Smooth muscle cell (in vitro differentiated cells): ENCODE results near the gene BPIFB3. TPM values are rescaled to one million over a fixed set of nuclear protein-coding genes. Genes with fewer than 3 reads are reported as not detected.

Experiments
- DNase-seq: peaks from one replicate; lab custom pipeline; 2025; ENCODE audit not compliant: unreplicated experiment; lab: John Stamatoyannopoulos, UW
- H2AFZ ChIP-seq: fragments of 200-600 bp; sonication (generic); 2 replicates; pipeline ENCODE4 v1.6.0; 2016; ENCODE audit warnings: antibody characterized with exemption, low read depth, mild to moderate bottlenecking
- H3F3A ChIP-seq: fragments of 200-600 bp; sonication (generic); 2 replicates; pipeline ENCODE4 v1.6.0; 2017; ENCODE audit warnings: antibody characterized with exemption, low read depth
- H3K27ac ChIP-seq: fragments of 200-600 bp; sonication (generic); 2 replicates; pipeline ENCODE4 v1.5.1; 2016; ENCODE audit warnings: low read depth, mild to moderate bottlenecking
- H3K27me3 ChIP-seq: fragments of 200-600 bp; sonication (generic); 2 replicates; pipeline ENCODE4 v1.6.1; 2016; ENCODE audit warnings: low read depth, mild to moderate bottlenecking
- H3K36me3 ChIP-seq: fragments of 200-600 bp; sonication (generic); 2 replicates; pipeline ENCODE4 v1.5.1; 2016; ENCODE audit warnings: low read depth
- H3K4me1 ChIP-seq: fragments of 200-600 bp; sonication (generic); 2 replicates; pipeline ENCODE4 v1.5.1; 2016; ENCODE audit warnings: low read depth
- H3K4me2 ChIP-seq: fragments of 200-600 bp; sonication (generic); 2 replicates; pipeline ENCODE4 v1.6.0; 2016; ENCODE audit warnings: mild to moderate bottlenecking
- H3K4me3 ChIP-seq: fragments of 200-600 bp; sonication (generic); 2 replicates; pipeline ENCODE4 v1.5.1; 2016; ENCODE audit warnings: mild to moderate bottlenecking
- H3K79me2 ChIP-seq: fragments of 200-600 bp; sonication (generic); 2 replicates; pipeline ENCODE4 v1.6.0; 2016; ENCODE audit warnings: low read depth, mild to moderate bottlenecking
- H3K9ac ChIP-seq: fragments of 200-600 bp; sonication (generic); 2 replicates; pipeline ENCODE4 v1.6.0; 2016; ENCODE audit warnings: low read depth
- H3K9me3 ChIP-seq: fragments of 200-600 bp; sonication (generic); replicated peaks from 2 replicates; pipeline ENCODE4 v1.5.1; 2016; ENCODE audit warnings: low read depth
- H4K20me1 ChIP-seq: fragments of 200-600 bp; sonication (generic); 2 replicates; pipeline ENCODE4 v1.6.0; 2016; ENCODE audit warnings: low read depth
- WGBS: methylation state at CpG from one replicate; pipeline ENCODE4 v1.1.7; 2016; ENCODE audit warnings: low lambda C conversion rate; 5-methylcytosine and 5-hydroxymethylcytosine counted together
- polyA plus RNA-seq: library from polyadenylated mRNA; unstranded; fragments of >200 nt; fragmentation: Nextera tagmentation; extraction: Ambion mirVana; gene quantifications from 2 replicates; pipeline ENCODE4 v1.2.1, GENCODE V29; 2016
- total RNA-seq: library from RNA; depleted of rRNA; stranded (reverse); fragments of >200 nt; gene quantifications from 2 replicates; pipeline ENCODE4 v1.2.3, GENCODE V29; 2014
- TF ChIP-seq, protein P1 (sequence below): fragments of 200-600 bp; sonication (generic); IDR thresholded peaks from 2 replicates; pipeline ENCODE4 v1.5.1; 2017; ENCODE audit warnings: borderline replicate concordance, mild to moderate bottlenecking, antibody characterized with exemption; ENCODE audit not compliant: insufficient read depth, poor library complexity, severe bottlenecking

The BPIFB3 gene
- total and polyA plus RNA-seq, 2 experiments from 2014 or later = not detected

DNA sequence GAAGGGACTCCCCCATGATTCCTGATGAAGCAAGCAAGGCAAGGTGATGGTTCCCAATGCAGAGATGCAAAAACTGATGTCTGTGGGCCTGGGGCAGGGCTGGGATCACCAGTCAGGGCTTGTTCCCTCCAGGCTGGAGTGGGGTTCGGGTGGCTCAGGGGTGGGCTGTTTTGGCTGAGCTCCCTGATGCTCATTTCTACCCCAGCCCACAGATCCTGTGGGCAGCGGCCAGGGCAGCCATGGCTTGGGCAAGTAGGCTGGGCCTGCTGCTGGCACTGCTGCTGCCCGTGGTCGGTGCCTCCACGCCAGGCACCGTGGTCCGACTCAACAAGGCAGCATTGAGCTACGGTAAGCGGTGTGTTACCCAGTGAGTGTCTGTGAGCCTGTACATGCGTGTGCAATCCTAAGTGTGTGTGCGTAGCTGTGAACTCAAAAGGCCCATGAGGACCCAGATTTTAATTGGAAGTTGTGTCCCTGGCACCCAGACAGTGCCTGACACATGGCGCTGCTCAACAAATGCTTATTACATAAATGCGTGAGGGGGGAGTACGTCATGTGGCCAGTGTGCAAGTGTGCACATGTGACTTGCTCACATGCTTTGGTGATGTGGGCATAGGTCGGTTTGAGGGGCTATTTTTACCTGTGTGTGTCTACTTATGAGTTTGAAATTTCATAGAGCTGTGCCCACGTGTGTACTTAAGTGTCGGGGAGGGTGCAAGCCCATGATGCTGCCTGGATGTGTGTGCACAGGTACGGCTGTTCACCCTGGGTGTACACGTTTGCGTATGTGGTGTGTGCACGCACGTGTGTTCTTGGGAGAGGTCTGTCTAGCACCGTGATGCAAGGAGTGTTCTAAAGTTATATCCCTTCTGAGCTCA lies 45.1 kb upstream of the BPIFB3 start:
- Histone ChIP-seq H3K4me3 (no peak overlapping the region), H3K4me2 (no peak overlapping the region), H3K79me2 (no peaks in the 10 kb centered on the region), H3K36me3 (no peaks in the 10 kb centered on the region), H3K4me1 (no peaks in the 10 kb centered on the region), H3F3A (no peaks in the 10 kb centered on the region), H3K9ac (no peak overlapping the region), H3K27ac (no peak overlapping the region), H4K20me1 (no peaks in the 10 kb centered on the region), H2AFZ (no peak overlapping the region), H3K9me3 (no peaks in the 10 kb centered on the region), H3K27me3 (peaks cover 13% of the 10 kb centered on the region)
- no peak for DNase-seq
- TF ChIP-seq, protein P1, sequence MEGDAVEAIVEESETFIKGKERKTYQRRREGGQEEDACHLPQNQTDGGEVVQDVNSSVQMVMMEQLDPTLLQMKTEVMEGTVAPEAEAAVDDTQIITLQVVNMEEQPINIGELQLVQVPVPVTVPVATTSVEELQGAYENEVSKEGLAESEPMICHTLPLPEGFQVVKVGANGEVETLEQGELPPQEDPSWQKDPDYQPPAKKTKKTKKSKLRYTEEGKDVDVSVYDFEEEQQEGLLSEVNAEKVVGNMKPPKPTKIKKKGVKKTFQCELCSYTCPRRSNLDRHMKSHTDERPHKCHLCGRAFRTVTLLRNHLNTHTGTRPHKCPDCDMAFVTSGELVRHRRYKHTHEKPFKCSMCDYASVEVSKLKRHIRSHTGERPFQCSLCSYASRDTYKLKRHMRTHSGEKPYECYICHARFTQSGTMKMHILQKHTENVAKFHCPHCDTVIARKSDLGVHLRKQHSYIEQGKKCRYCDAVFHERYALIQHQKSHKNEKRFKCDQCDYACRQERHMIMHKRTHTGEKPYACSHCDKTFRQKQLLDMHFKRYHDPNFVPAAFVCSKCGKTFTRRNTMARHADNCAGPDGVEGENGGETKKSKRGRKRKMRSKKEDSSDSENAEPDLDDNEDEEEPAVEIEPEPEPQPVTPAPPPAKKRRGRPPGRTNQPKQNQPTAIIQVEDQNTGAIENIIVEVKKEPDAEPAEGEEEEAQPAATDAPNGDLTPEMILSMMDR = no peak
- 93% methylated on average over 23 of the region's 23 CpGs for WGBS

DNA sequence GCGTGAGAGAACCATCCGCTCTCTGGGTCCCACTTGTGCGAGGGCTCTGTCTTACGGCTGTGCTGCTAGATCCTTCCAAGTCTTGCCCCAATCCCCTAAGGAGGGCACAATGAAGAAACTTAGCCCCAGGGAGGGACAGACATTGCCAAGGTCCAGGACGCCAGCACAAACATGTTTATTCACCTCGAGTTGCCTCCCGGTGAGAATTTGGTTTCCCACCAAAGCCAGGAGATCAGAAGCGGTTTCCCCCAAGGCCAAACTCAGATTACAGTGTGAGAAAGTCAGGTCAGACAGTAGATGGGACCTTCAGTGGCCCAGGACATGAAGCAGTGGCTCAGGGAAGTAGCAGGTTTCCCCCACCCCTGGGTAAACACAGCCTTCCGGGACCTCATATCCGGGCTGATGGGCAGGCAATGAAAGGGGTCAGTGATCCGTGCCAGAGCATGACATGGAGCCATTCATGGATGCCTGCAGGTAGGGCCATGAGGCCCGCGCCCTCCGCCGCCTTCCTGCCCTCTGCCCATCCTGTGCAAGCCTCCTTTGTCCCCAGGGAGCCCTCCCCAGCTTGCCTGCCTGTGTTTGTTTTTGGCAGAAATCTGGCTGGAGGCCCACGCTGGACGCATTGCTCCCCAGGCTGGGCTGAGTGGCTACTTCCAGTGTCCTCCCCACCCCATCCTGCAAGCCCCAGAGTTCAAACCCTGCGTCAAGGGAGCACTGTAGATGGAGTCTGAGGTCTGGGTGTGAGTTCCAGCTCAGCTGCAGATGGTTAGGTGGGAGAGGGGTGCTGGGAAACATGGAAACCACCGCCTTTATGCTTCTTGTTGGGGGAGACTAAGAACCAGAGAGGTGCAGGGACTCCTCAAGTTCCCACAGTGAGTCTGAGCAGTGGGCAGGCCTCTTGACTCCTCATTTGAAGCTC lies 44.2 kb upstream of the BPIFB3 start:
- Histone ChIP-seq H3F3A (no peaks in the 10 kb centered on the region), H3K27ac (no peak overlapping the region), H3K27me3 (peaks cover 22% of the 10 kb centered on the region), H3K9ac (no peak overlapping the region), H2AFZ (no peak overlapping the region), H3K4me1 (no peaks in the 10 kb centered on the region), H3K4me3 (no peak overlapping the region), H4K20me1 (no peaks in the 10 kb centered on the region), H3K9me3 (no peaks in the 10 kb centered on the region), H3K36me3 (no peaks in the 10 kb centered on the region), H3K4me2 (no peak overlapping the region), H3K79me2 (no peaks in the 10 kb centered on the region)
- no peak for DNase-seq
- 89% methylated on average over 19 of the region's 19 CpGs for WGBS
- TF ChIP-seq, protein P1 = no peak

DNA sequence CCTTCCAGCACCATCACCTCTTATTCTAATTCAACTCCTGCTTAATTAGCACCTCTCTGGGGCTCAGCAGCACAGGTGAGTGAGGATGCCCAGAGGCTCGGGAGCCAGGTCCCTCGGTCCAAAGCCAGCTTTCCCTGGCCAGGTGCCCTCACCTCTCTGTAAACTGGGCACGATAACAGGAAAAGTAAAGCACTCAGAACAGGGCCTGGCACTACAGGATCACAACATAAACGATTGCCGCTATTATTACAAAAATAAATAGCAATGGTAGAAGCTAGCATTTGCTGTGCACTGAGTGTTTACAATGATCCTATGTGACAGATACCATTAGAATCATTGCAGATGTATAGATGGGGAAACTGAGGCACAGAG lies 43.6 kb upstream of the BPIFB3 start:
- no peaks in the 10 kb centered on the region for H4K20me1 ChIP-seq
- no peak for DNase-seq
- 74% methylated on average over 5 of the region's 5 CpGs for WGBS

More for the DNA sequence above, 43.6 kb upstream of the BPIFB3 start:
- Histone ChIP-seq H2AFZ (no peak overlapping the region), H3K4me2 (no peak overlapping the region), H3K27me3 (peaks cover 28% of the 10 kb centered on the region), H3K27ac (no peak overlapping the region), H3K79me2 (no peaks in the 10 kb centered on the region), H3K36me3 (no peaks in the 10 kb centered on the region), H3K4me3 (no peak overlapping the region), H3F3A (no peaks in the 10 kb centered on the region), H3K9me3 (no peaks in the 10 kb centered on the region), H3K4me1 (no peaks in the 10 kb centered on the region), H3K9ac (no peak overlapping the region)
- TF ChIP-seq, protein P1 = no peak
